Measurements from ENCODE around the gene UXS1.
A peak's percentile ranks its signal among the peaks of the same experiment; 100 is the strongest.
"Not testable (repeated sequence)": the region's sequence is repeated elsewhere in the genome, so short reads cannot be mapped to it uniquely, and the experiment has no call there.

UXS1 gene

DNA sequence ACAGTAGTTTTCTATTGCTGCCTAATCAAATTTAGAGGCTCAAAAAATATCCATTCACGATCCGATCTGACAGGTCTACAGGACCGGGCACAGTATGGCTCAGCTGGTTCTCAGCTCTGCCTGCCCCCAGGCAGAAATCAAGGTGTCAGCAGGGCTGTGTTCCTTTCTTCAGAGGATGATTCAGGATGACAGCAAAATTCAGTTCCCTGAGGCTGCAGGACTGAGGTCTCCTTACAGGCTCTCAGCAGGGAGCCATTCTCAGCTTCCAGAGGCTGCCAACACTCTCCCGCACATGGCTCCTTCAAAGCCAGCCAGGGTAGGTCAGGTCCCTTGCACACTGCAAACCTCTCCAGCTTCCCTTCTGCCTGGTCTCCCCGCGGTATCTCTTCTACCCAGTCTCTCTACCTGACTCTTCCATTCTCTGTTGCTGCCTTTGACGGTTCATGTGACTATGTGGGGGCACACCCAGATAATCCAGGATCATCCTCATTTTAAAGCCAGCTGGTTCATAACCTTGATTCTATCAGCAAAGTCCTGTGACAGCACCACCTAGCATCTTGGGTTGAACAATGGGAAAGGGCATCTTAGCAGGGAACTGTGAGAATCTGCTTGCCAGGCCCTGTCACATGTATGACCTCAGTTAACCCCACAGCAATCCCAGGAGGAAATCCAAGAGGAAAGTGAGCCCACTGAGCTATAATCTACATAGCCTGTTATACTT lies 50.4 kb downstream of the UXS1 start:
- H3K27ac ChIP-seq (ENCODE audit: low read depth, low read length), result no peak overlapping the region
- H3K9me3 ChIP-seq (ENCODE audit: insufficient read depth, low read depth, low read length), result no peaks in the 10 kb centered on the region

DNA sequence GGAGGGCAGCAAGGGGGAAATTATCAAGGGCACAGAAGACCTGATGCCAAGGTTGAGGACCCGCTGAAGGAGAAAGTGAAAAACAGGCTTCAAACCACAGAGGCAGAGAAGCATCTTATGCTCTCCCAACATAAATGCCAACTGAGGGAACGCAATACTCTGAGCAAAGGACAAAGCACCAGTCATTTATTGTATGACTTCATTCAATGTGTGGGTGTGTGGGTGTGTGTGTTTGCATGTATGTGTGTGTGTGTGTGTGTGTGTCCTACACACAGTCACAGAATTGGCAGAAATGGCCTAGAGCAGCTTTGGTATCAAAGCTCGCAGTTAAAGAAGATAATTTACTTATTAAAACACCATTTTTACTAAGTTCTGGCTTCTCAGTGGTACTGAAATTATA lies 51.4 kb downstream of the UXS1 start:
- no peak overlapping the region for H3K27ac ChIP-seq (ENCODE audit: low read depth, low read length)
- H3K27me3 ChIP-seq (ENCODE audit: insufficient read depth, low read length), result no peaks in the 10 kb centered on the region
- H3K9ac ChIP-seq (ENCODE audit: low read depth, low read length), result no peak overlapping the region
- H3K4me3 ChIP-seq (ENCODE audit: low read length), result no peak overlapping the region
- 100% methylated on average over 2 of the region's 3 CpGs for WGBS
- H3K9me3 ChIP-seq (ENCODE audit: insufficient read depth, low read depth, low read length), result no peaks in the 10 kb centered on the region
- H3K4me1 ChIP-seq (ENCODE audit: insufficient read depth, low read length), result peaks cover 6% of the 10 kb centered on the region
- peaks cover 23% of the 10 kb centered on the region for H3K36me3 ChIP-seq (ENCODE audit: insufficient read depth, low read length)

More for the DNA sequence above, 50.4 kb downstream of the UXS1 start:
- H3K9ac ChIP-seq (ENCODE audit: low read depth, low read length), result no peak overlapping the region
- H3K27me3 ChIP-seq (ENCODE audit: insufficient read depth, low read length), result no peaks in the 10 kb centered on the region
- H3K4me3 ChIP-seq (ENCODE audit: low read length), result no peak overlapping the region
- H3K4me1 ChIP-seq (ENCODE audit: insufficient read depth, low read length), result peaks cover 6% of the 10 kb centered on the region
- 92% methylated on average over 7 of the region's 7 CpGs for WGBS
- peaks cover 19% of the 10 kb centered on the region for H3K36me3 ChIP-seq (ENCODE audit: insufficient read depth, low read length)

DNA sequence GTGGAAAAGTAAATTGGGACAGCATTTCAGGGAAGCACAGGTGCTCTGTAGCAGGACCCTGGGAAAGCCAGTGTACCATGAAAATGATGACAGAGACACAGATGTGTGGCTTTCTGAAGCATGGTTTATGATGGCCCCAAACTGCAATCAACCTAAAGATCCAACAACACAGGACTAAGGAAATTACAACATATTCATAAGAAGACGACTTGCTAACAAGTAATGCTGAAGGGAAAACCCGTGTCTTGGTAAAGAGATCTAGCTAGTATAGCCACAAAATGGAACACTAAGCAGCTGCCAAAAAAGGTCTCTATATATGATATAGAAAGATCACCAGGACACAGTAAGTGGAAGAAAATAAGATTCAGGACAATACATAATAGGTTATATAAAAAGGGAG lies 53.2 kb downstream of the UXS1 start:
- Histone ChIP-seq H3K36me3 (ENCODE audit: insufficient read depth, low read length) (peaks cover 23% of the 10 kb centered on the region), H3K27me3 (ENCODE audit: insufficient read depth, low read length) (no peaks in the 10 kb centered on the region), H3K9ac (ENCODE audit: low read depth, low read length) (no peak overlapping the region), H3K27ac (ENCODE audit: low read depth, low read length) (no peak overlapping the region), H3K4me1 (ENCODE audit: insufficient read depth, low read length) (peaks cover 6% of the 10 kb centered on the region; the same call in 1 of the 2 replicates), H3K9me3 (ENCODE audit: insufficient read depth, low read depth, low read length) (no peaks in the 10 kb centered on the region), H3K4me3 (ENCODE audit: low read length) (no peak overlapping the region)
- WGBS, result 96% methylated on average over 2 of the region's 2 CpGs

DNA sequence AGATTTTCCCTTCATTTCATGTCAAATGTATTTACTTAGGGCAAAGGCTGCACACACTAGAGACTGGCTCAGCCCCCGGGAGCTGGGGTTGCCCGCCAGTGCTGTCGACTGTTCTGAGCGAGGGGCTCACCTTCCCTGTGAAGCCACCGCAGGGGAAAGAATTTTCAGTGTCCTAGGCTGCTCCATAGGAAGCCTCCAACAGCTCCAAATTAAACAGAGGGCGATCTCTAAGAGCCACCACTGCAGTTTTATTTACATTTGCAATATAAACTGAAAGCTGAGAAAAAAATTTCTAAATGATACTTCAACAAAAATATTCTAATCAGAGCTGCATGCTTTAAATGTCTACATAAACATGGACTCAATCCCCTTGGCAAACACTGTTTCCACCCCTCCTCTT lies 54.0 kb downstream of the UXS1 start:
- 91% methylated on average over 5 of the region's 6 CpGs for WGBS
- Histone ChIP-seq H3K9me3 (ENCODE audit: insufficient read depth, low read depth, low read length) (no peaks in the 10 kb centered on the region), H3K4me1 (ENCODE audit: insufficient read depth, low read length) (peaks cover 5% of the 10 kb centered on the region; the same call in 1 of the 2 replicates), H3K27ac (ENCODE audit: low read depth, low read length) (no peak overlapping the region), H3K4me3 (ENCODE audit: low read length) (no peak overlapping the region), H3K27me3 (ENCODE audit: insufficient read depth, low read length) (no peaks in the 10 kb centered on the region), H3K9ac (ENCODE audit: low read depth, low read length) (no peak overlapping the region), H3K36me3 (ENCODE audit: insufficient read depth, low read length) (peaks cover 21% of the 10 kb centered on the region)

DNA sequence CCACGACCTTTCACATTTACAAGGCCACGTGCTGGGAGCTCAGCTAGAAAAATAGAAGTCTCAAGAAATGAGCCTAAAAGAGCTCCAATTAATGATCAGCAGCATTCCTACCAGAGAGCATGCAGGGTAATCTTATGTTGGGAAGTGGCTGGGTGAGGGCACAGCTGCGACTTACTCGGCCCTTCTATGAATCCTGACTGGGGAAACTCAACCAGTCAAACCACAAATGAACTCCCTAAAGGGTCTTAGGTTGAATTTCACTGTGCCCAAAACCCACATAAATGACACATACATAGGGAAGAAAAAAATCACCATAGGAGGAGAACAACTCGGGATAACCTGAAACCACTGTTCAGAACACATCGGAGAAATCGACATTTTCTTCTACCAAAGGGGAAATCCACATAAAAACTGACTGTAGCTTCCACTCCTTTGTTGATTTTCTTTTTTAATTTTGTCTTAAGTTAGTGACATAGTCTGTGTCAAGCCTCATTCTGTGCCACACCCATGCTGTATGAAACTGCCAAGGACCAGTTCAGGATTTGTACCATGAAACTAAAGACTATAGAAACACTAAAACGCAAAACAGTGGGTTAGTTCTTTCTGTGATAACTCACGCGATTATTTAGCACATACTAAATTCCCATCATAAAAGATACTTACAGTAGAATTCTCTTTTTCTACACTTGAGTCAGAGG lies 54.7 kb downstream of the UXS1 start:
- Histone ChIP-seq H3K4me1 (ENCODE audit: insufficient read depth, low read length) (no peaks in the 10 kb centered on the region), H3K9ac (ENCODE audit: low read depth, low read length) (no peak overlapping the region), H3K27ac (ENCODE audit: low read depth, low read length) (no peak overlapping the region), H3K4me3 (ENCODE audit: low read length) (no peak overlapping the region), H3K9me3 (ENCODE audit: insufficient read depth, low read depth, low read length) (no peaks in the 10 kb centered on the region), H3K27me3 (ENCODE audit: insufficient read depth, low read length) (no peaks in the 10 kb centered on the region), H3K36me3 (ENCODE audit: insufficient read depth, low read length) (peaks cover 14% of the 10 kb centered on the region)
- WGBS, result 89% methylated on average over 10 of the region's 10 CpGs

DNA sequence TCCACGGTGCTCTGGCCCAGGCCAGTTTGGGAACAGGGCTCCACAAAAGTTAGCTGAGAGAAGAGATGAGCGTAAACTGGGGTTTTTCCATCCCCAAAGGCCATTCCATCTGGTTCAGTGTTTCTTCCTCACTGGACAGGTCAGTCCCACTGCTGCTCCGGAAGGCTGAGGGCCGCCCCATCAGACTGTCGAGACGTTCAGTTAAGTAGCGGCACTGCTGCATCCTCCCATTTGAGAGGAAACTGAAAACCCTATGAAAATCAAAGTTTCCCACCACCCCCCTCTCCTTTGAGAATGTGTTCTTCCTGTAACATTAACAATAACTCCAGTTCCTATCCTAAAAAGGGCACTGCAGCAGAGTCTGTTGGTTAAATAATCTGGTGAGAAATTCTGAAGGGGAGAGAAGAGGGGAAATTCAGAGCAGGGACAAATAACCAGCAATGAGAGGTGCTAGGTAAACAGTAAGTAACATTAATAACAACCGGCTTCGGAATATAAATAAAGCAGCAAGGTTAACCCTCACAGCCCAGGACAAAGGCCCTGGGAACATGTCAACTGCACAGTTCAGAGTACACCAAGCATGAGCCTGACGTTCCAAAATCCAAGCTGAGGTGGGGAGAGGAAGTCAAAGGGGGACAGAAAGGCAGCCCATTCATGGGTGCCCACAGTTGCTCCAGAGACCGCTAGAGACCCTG lies 55.4 kb downstream of the UXS1 start:
- 94% methylated on average over 11 of the region's 11 CpGs for WGBS
- H3K4me3 ChIP-seq (ENCODE audit: low read length), result no peak overlapping the region
- no peaks in the 10 kb centered on the region for H3K4me1 ChIP-seq (ENCODE audit: insufficient read depth, low read length)
- H3K27ac ChIP-seq (ENCODE audit: low read depth, low read length), result no peak overlapping the region
- no peaks in the 10 kb centered on the region for H3K27me3 ChIP-seq (ENCODE audit: insufficient read depth, low read length)
- no peak overlapping the region for H3K9ac ChIP-seq (ENCODE audit: low read depth, low read length)
- H3K9me3 ChIP-seq (ENCODE audit: insufficient read depth, low read depth, low read length), result no peaks in the 10 kb centered on the region
- H3K36me3 ChIP-seq (ENCODE audit: insufficient read depth, low read length), result peaks cover 11% of the 10 kb centered on the region

DNA sequence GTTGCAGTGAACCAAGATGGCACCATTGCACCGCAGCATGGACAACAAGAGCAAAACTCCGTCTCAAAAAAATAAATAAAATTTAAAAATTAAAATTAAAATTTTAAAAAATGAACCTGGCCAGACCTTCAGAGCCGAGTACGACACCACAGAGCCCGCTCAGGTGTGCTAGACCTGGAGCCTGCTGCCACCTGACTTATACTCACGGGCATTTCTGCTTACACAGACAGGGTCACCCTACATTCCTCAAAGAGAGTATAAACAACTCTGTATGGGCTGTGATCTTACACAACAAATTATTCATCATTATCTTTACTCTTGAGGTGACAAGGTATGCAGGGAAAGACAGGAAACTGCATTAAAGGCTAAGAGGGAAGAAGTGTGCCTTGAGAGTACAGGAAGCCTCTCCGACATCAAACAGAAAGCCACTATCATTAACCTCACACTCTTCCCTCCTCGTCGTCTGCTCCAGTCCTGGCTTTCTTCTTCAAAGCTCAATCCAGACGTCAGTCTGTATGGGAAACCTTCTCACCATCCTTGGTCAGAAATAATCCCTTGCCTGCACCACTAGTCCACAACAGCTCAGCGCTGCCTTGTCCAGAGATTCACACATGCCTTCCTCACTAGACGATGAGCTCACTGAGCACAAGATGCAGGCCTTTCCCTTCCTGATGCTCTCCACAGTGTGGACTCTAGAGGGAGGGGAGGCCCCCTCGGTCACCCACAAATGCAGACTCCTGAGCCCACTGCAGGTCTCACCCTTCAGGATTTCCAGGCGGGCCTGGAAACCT lies 56.2 kb downstream of the UXS1 start:
- Histone ChIP-seq H3K4me3 (ENCODE audit: low read length) (no peak overlapping the region), H3K27me3 (ENCODE audit: insufficient read depth, low read length) (no peaks in the 10 kb centered on the region), H3K4me1 (ENCODE audit: insufficient read depth, low read length) (no peaks in the 10 kb centered on the region), H3K9ac (ENCODE audit: low read depth, low read length) (no peak overlapping the region), H3K36me3 (ENCODE audit: insufficient read depth, low read length) (peaks cover 11% of the 10 kb centered on the region), H3K27ac (ENCODE audit: low read depth, low read length) (no peak overlapping the region), H3K9me3 (ENCODE audit: insufficient read depth, low read depth, low read length) (no peaks in the 10 kb centered on the region)
- WGBS, result 92% methylated on average over 13 of the region's 14 CpGs

DNA sequence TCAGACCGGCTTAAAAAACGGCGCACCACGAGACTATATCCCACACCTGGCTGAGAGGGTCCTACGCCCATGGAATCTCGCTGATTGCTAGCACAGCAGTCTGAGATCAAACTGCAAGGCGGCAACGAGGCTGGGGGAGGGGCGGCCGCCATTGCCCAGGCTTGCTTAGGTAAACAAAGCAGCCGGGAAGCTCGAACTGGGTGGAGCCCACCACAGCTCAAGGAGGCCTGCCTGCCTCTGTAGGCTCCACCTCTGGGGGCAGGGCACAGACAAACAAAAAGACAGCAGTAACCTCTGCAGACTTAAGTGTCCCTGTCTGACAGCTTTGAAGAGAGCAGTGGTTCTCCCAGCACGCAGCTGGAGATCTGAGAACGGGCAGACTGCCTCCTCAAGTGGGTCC lies 62.9 kb downstream of the UXS1 start:
- not testable (repeated sequence) for H3K9me3 ChIP-seq (ENCODE audit: insufficient read depth, low read depth, low read length); H3K27me3 ChIP-seq (ENCODE audit: insufficient read depth, low read length); H3K4me1 ChIP-seq (ENCODE audit: insufficient read depth, low read length); H3K27ac ChIP-seq (ENCODE audit: low read depth, low read length)
- no CpG with 5 or more reads among the region's 14 CpGs for WGBS
- peak overlapping the region; percentile 62 for H3K9ac ChIP-seq (ENCODE audit: low read depth, low read length)
- H3K36me3 ChIP-seq (ENCODE audit: insufficient read depth, low read length), result peaks cover 25% of the 10 kb centered on the region
- peak overlapping the region; percentile 41 for H3K4me3 ChIP-seq (ENCODE audit: low read length)

DNA sequence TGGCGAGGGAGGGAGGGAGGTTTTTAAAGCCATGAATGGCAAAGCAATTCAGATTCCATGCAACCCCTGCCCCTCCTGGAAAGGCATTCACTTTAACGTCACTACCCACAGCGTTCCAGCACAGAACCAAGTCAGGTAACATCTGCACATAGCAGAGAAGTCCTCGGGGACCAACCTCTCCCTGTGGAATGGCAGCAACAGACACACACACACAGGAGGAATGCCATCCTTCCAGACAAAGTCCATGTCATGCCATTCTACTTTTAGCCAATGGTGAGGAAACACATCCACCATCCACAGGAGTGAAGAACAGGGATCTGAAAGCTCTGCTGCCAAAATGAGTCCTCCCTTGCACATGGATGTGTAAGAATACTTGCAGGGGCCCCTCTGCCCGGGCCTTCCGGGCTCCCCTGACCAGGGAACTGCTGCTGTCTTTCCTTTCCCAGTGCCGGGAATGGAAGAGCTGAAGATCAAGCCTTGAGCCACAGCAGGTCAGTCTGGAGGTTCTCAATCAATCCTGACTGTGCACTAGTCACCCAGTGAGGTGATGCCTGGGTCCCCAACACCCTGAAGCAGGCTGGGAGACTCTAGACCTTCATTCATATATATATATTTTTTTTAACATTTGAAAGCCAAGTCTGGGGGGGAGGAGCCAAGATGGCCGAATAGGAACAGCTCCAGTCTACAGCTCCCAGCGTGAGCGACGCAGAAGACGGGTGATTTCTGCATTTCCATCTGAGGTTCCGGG lies 63.7 kb downstream of the UXS1 start:
- 33% methylated on average over 12 of the region's 13 CpGs for WGBS
- H3K9me3 ChIP-seq (ENCODE audit: insufficient read depth, low read depth, low read length), result no peaks in the 10 kb centered on the region
- H3K4me1 ChIP-seq (ENCODE audit: insufficient read depth, low read length), result peaks cover 10% of the 10 kb centered on the region
- H3K27ac ChIP-seq (ENCODE audit: low read depth, low read length), result 0 out of 2 replicates have a peak overlapping the region, but pooled peaks have one; percentile 38
- peak overlapping the region; percentile 41 for H3K4me3 ChIP-seq (ENCODE audit: low read length)
- H3K36me3 ChIP-seq (ENCODE audit: insufficient read depth, low read length), result peaks cover 29% of the 10 kb centered on the region
- H3K27me3 ChIP-seq (ENCODE audit: insufficient read depth, low read length), result no peaks in the 10 kb centered on the region
- peak overlapping the region; percentile 62 for H3K9ac ChIP-seq (ENCODE audit: low read depth, low read length)

DNA sequence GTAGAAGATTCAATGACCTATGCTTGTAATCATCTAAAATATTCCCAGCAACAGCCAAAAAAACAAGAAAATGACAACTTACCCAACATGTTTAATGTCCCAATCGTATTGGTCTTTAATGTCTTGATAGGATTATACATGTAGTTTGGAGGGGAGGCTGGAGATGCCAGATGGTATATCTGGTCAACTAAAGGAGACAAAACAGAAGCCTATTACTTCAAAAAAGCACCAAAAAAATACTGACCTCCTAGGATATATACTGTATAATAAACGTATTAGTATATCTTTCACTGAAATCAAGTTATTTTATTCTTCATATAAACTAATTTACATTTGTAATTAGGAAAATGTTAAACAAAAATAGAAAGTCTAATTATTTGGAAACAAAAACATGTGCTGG lies 64.5 kb downstream of the UXS1 start:
- no peak overlapping the region for H3K9ac ChIP-seq (ENCODE audit: low read depth, low read length)
- no peak overlapping the region for H3K4me3 ChIP-seq (ENCODE audit: low read length)
- H3K4me1 ChIP-seq (ENCODE audit: insufficient read depth, low read length), result peaks cover 10% of the 10 kb centered on the region
- H3K27ac ChIP-seq (ENCODE audit: low read depth, low read length), result no peak overlapping the region
- H3K27me3 ChIP-seq (ENCODE audit: insufficient read depth, low read length), result no peaks in the 10 kb centered on the region
- no CpG with 5 or more reads among the region's 2 CpGs for WGBS
- H3K9me3 ChIP-seq (ENCODE audit: insufficient read depth, low read depth, low read length), result no peaks in the 10 kb centered on the region
- peaks cover 37% of the 10 kb centered on the region for H3K36me3 ChIP-seq (ENCODE audit: insufficient read depth, low read length)

Measured in HUES64 (cell line).